ENCODE results near the gene SARM1. TPM values are rescaled to one million over a fixed set of nuclear protein-coding genes. Genes with fewer than 3 reads are reported as not detected.

SARM1 gene
- total and polyA plus RNA-seq, 2 of the 13 experiments (the other 11 are each of a cell fraction or from before 2014, with no cell fraction given): 0.73 to 0.86 TPM

GRCh38 chr17:28405632-28406472 is 34.4 kb downstream of the SARM1 start, which contains the start of gene SLC46A1 (continued):
- TF ChIP-seq TFE3 (CRISPR knock-in tag; IDR thresholded peaks at IDR 0.05) (no peak), KDM5A (IDR thresholded peaks at IDR 0.05; ENCODE audit: borderline replicate concordance, low read length) (no peak), SAP130 (CRISPR knock-in tag; IDR thresholded peaks at IDR 0.05; ENCODE audit: low read depth) (peak; percentile 67), PLSCR1 (CRISPR knock-in tag; IDR thresholded peaks at IDR 0.05; ENCODE audit: borderline replicate concordance) (no peak), SRY (CRISPR knock-in tag; IDR thresholded peaks at IDR 0.05) (no peak; the same call in 1 of the 2 replicates), ATF2 (CRISPR knock-in tag; IDR thresholded peaks at IDR 0.05) (peak; percentile 46; the same call in 1 of the 2 replicates), ZNF597 (CRISPR knock-in tag; IDR thresholded peaks at IDR 0.05) (no peak), ZC3H4 (CRISPR knock-in tag; IDR thresholded peaks at IDR 0.05; ENCODE audit: borderline replicate concordance) (no peak; the same call in 1 of the 2 replicates), ZNF18 (CRISPR knock-in tag; IDR thresholded peaks at IDR 0.05; ENCODE audit: insufficient replicate concordance) (no peak), ZNF354B (CRISPR knock-in tag; IDR thresholded peaks at IDR 0.05) (no peak), FOXA1 (IDR thresholded peaks at IDR 0.05) (no peak), FOXA1 (CRISPR knock-in tag; IDR thresholded peaks at IDR 0.05) (no peak), KAT2B (IDR thresholded peaks at IDR 0.05; ENCODE audit: borderline replicate concordance, low read depth, low read length) (no peak), YEATS4 (CRISPR knock-in tag; IDR thresholded peaks at IDR 0.05; ENCODE audit: borderline replicate concordance) (peak; percentile 83; the same call in 1 of the 2 replicates), CREB1 (IDR thresholded peaks at IDR 0.05) (no peak), CREB1 (CRISPR knock-in tag; IDR thresholded peaks at IDR 0.05) (no peak), POLR2G (IDR thresholded peaks at IDR 0.05; ENCODE audit: low read depth, low read length) (peak; percentile 55), KLF11 (CRISPR knock-in tag; IDR thresholded peaks at IDR 0.05) (no peak), EZH2 (conservative IDR thresholded peaks at IDR 0.05; ENCODE audit: low read depth, low read length) (no peak), TOPORS (CRISPR knock-in tag; IDR thresholded peaks at IDR 0.05) (no peak), ZNF792 (CRISPR knock-in tag; IDR thresholded peaks at IDR 0.05) (no peak), ISL2 (CRISPR knock-in tag; IDR thresholded peaks at IDR 0.05) (no peak), NCOA1 (CRISPR knock-in tag; IDR thresholded peaks at IDR 0.05) (no peak; the same call in 1 of the 2 replicates), ZSCAN29 (CRISPR knock-in tag; conservative IDR thresholded peaks at IDR 0.05) (no peak), TGIF2 (CRISPR knock-in tag; IDR thresholded peaks at IDR 0.05) (no peak), ZNF350 (CRISPR knock-in tag; IDR thresholded peaks at IDR 0.05; ENCODE audit: borderline replicate concordance, low read depth) (0 out of 2 replicates have a peak, but pooled peaks have one; percentile 4)
